ENCODE results near the gene ABCC11. TPM values are rescaled to one million over a fixed set of nuclear protein-coding genes. Genes with fewer than 3 reads are reported as not detected.

The ABCC11 gene
- total RNA-seq, 2 donors from 2014 or later = 0.70 TPM; not detected in 1

DNA sequence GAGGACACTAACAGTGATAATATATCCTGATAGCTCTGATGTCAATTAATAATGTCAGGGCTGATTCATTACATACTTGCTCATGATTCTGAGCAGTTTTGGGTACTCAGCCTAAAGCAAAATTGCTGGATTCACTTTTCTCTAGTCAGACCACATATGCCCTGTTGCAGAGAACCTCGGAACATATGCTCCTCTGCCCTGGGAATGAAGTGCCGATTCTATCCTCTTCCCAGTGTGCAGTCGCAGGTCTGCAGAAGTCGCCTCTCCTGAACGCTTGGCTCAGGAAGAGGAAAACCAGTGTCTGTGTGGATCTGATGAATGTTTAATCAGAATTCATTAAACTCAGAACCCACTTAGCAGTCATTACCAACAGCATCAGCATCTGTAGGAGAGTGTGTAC lies 126.1 kb downstream of the ABCC11 start:
- Histone ChIP-seq H3K4me3 (ENCODE audit: low read length) (no peak overlapping the region), H3K36me3 (ENCODE audit: control insufficient read depth, insufficient read depth, low read length) (no peaks in the 10 kb centered on the region), H3K27me3 (ENCODE audit: control insufficient read depth, insufficient read depth, low read length, poor library complexity, severe bottlenecking) (no peaks in the 10 kb centered on the region), H3K27ac (ENCODE audit: low read depth, low read length) (no peak overlapping the region), H3K4me1 (ENCODE audit: control insufficient read depth, insufficient read depth, low read length) (no peaks in the 10 kb centered on the region), H3K9ac (ENCODE audit: extremely low read depth, low read length, poor library complexity, severe bottlenecking) (no peak overlapping the region), H3K9me3 (ENCODE audit: control insufficient read depth, low read length) (no peaks in the 10 kb centered on the region)
- no peak for DNase-seq
- Mint-ChIP-seq H3K27me3 (ENCODE audit: insufficient read depth) (no peaks in the 10 kb centered on the region), H3K36me3 (ENCODE audit: low read depth) (no peaks in the 10 kb centered on the region), H3K9me3 (no peaks in the 10 kb centered on the region), H3K27ac (no peak overlapping the region), H3K4me1 (peaks cover under 1% of the 10 kb centered on the region), H3K4me3 (no peak overlapping the region)
- 84 to 97% methylated on average over 3 to 5 of the region's 5 CpGs for WGBS, 2 experiments (ENCODE audit: insufficient coverage in 1 of 2, insufficient read length in 1 of 2)
- TF ChIP-seq, protein P1, sequence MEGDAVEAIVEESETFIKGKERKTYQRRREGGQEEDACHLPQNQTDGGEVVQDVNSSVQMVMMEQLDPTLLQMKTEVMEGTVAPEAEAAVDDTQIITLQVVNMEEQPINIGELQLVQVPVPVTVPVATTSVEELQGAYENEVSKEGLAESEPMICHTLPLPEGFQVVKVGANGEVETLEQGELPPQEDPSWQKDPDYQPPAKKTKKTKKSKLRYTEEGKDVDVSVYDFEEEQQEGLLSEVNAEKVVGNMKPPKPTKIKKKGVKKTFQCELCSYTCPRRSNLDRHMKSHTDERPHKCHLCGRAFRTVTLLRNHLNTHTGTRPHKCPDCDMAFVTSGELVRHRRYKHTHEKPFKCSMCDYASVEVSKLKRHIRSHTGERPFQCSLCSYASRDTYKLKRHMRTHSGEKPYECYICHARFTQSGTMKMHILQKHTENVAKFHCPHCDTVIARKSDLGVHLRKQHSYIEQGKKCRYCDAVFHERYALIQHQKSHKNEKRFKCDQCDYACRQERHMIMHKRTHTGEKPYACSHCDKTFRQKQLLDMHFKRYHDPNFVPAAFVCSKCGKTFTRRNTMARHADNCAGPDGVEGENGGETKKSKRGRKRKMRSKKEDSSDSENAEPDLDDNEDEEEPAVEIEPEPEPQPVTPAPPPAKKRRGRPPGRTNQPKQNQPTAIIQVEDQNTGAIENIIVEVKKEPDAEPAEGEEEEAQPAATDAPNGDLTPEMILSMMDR (conservative IDR thresholded peaks at IDR 0.05) = no peak

DNA sequence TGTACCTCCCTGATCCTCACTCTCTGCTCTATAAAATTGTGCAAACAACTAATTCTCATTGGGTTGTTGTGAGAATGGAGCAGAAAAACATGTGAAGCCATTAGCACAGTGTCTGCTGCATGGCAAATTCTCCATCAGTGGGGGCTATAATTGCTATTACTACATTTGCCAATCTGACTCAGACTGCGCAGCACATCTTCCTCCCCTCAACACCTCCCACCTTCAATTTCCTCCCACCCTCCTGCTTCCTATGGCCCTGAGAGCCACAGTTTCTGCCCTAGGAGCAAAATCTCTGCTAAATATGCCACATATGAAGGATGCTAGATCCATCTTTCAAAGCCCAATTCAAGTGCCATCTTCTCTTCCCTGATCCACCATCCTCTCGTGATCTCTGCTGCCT lies 128.5 kb downstream of the ABCC11 start:
- Histone ChIP-seq H3K9ac (ENCODE audit: extremely low read depth, low read length, poor library complexity, severe bottlenecking) (no peak overlapping the region), H3K27ac (ENCODE audit: low read depth, low read length) (no peak overlapping the region), H3K9me3 (ENCODE audit: control insufficient read depth, low read length) (no peaks in the 10 kb centered on the region), H3K27me3 (ENCODE audit: control insufficient read depth, insufficient read depth, low read length, poor library complexity, severe bottlenecking) (no peaks in the 10 kb centered on the region), H3K4me1 (ENCODE audit: control insufficient read depth, insufficient read depth, low read length) (no peaks in the 10 kb centered on the region), H3K4me3 (ENCODE audit: low read length) (no peak overlapping the region), H3K36me3 (ENCODE audit: control insufficient read depth, insufficient read depth, low read length) (no peaks in the 10 kb centered on the region)
- DNase-seq = no peak
- Mint-ChIP-seq H3K4me1 (peaks cover 1% of the 10 kb centered on the region), H3K36me3 (ENCODE audit: low read depth) (no peaks in the 10 kb centered on the region), H3K27me3 (ENCODE audit: insufficient read depth) (no peaks in the 10 kb centered on the region), H3K9me3 (no peaks in the 10 kb centered on the region), H3K27ac (no peak overlapping the region), H3K4me3 (no peak overlapping the region)
- WGBS, 2 experiments (ENCODE audit: insufficient coverage in 1 of 2, insufficient read length in 1 of 2) = 90 to 96% methylated on average over 1 to 2 of the region's 2 CpGs
- TF ChIP-seq, protein P1 (conservative IDR thresholded peaks at IDR 0.05) = no peak

DNA sequence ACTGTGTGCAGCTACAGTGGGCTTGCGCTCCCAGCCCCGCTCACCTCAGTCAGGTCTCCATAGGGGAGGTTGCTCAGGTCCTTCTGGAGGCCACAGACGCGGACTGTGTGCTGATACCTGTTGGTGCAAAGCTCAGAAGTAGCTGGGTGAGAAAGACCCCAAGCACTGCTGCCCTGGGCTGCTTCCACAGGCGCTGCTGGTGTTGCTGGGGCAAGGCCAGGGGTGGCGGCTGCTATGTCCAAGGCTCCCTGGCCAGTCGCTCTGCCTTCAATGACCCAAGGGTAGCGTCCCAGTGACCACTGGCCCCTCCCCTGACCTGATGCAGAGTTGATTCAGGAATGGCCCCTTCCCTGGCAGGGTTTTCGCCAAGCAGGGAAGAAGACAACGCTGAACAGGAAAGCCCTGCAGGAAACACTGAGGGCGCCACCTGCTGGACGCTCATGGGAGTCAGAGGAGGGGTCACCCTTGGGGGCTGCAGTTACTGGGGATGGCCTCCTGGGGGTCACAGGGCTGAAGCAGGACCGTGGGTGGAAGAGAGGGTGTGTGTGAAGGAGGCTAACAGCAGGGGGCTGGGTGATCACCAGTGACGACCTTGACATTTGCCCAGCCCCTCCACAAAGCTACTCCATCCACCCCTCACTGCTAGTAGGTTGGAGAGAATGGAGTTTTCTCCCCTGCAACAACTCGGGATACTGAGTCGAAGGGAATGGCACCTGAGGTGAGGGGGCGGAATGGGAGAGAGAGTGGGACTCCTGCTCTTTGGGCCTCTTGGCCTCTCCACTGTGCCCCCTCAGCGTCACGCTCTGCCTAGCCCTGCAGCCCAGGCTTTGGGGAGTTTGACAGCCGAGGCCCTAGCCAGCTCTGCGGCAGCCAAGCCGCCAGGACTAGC lies 129.9 kb downstream of the ABCC11 start:
- Mint-ChIP-seq H3K4me1 (peaks cover 1% of the 10 kb centered on the region), H3K4me3 (no peak overlapping the region), H3K36me3 (ENCODE audit: low read depth) (no peaks in the 10 kb centered on the region), H3K9me3 (no peaks in the 10 kb centered on the region), H3K27me3 (ENCODE audit: insufficient read depth) (no peaks in the 10 kb centered on the region), H3K27ac (no peak overlapping the region)
- no peak overlapping the region for H3K4me3 ChIP-seq (ENCODE audit: low read length)
- no peak overlapping the region for H3K9ac ChIP-seq (ENCODE audit: extremely low read depth, low read length, poor library complexity, severe bottlenecking)
- TF ChIP-seq, protein P1 (conservative IDR thresholded peaks at IDR 0.05) = peak; percentile 100
- H3K27me3 ChIP-seq (ENCODE audit: control insufficient read depth, insufficient read depth, low read length, poor library complexity, severe bottlenecking) = no peaks in the 10 kb centered on the region
- H3K9me3 ChIP-seq (ENCODE audit: control insufficient read depth, low read length) = no peaks in the 10 kb centered on the region
- WGBS, 2 experiments (ENCODE audit: insufficient coverage in 1 of 2, insufficient read length in 1 of 2) = 75 to 91% methylated on average over 15 to 21 of the region's 22 CpGs
- no peak overlapping the region for H3K27ac ChIP-seq (ENCODE audit: low read depth, low read length)
- no peaks in the 10 kb centered on the region for H3K4me1 ChIP-seq (ENCODE audit: control insufficient read depth, insufficient read depth, low read length)
- DNase-seq = peak; percentile 97
- H3K36me3 ChIP-seq (ENCODE audit: control insufficient read depth, insufficient read depth, low read length) = no peaks in the 10 kb centered on the region

Other genes starting within 250 kb of the ABCC11 start
- gene ABCC12, start 91.5 kb downstream of the ABCC11 start, total RNA-seq = 1 to 10 TPM in 1 of 2 donors, under 1 TPM in 1; 0.35 to 1.2 TPM
- 10 to 100 TPM; 33.2 to 33.6 TPM for gene LONP2, start 3.2 kb downstream of the ABCC11 start, total RNA-seq
- gene SIAH1, start 137.9 kb upstream of the ABCC11 start, total RNA-seq = 10 to 100 TPM; 32.8 to 37.5 TPM

Measured in endodermal cell (in vitro differentiated cells).